NCI-H2171 treated with DMSO at 0.1 percent for 48 hours (cell line): ENCODE results near the gene PLCB4.
A peak's percentile ranks its signal among the peaks of the same experiment; 100 is the strongest.

Source experiments
- DNase-seq: peaks from one replicate; lab custom pipeline; 2025; lab: John Stamatoyannopoulos, UW

PLCB4 gene

DNA sequence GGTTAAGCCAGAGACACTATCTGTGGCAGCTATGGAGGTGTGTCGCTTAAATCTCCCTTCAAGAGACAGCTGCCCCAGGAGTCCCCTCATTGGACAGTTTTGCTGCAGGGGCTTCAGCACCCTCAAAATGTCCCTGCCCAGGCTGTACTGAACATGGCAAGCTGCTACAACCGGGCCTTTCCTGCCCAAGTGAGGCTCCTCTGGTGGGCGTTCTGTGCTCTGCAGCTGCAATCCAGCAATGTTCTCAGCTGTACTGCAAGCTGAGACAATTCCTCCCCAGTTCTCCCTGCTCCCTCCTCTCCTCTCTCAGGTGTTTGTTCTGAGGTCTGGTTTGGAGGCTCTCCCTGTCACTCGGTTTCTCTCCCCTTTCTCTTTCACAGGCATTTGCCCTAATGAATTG is 254.7 kb downstream of the PLCB4 start:
- DNase-seq, result no peak

DNA sequence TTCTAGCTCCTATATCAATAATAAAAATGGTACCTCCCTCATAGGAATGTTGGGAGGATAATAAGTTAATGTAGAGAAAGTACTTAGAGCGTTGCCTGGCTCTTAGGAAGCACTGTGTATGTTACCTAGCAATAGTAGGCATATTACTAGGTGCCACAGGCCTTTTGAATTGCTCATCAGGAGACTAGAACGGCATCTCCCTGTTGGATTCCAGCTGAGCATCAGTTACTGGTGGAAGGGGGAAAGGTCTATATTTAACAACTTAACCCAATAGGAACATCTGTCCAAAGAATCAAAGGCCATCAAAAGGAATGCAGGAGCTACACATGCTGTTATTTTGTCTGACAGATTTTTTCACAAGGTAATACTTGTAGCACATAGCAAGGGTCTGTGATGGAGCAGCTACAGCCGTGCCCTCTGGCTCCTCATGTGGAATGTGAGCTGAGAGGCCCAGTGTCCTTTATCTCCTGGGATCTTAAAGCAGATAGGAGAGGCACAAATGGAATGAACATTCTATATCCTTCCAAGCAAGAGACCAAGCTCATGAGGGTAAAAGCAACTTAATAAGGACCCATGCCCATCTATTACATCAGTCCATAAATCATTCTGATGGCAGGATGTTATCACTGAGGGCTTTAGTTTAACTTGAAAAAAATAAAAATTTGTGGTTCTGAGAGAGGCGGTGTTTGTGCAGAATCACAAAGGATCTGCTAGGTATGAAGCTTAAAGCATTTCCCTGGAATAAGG is 260.6 kb downstream of the PLCB4 start:
- no peak for DNase-seq

DNA sequence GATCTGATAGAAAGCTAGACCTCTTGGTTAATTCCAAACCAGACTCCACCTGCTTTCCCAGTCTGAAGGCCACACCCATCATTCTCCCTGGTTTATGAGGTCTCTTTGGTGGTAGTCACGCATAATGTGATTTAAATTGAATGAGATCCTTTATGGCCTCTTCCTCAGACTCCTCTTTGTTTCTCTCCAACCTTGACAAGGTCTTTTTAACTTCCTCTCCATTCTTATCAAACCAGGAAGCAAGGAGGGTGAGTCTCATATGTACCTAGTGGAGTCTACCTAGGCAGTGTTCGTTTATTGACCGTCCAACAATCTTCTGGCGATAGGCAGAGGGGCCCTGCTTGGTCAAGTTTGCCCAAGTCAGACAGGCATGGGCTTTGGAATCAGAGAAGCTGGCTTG is 261.3 kb downstream of the PLCB4 start:
- no peak for DNase-seq

DNA sequence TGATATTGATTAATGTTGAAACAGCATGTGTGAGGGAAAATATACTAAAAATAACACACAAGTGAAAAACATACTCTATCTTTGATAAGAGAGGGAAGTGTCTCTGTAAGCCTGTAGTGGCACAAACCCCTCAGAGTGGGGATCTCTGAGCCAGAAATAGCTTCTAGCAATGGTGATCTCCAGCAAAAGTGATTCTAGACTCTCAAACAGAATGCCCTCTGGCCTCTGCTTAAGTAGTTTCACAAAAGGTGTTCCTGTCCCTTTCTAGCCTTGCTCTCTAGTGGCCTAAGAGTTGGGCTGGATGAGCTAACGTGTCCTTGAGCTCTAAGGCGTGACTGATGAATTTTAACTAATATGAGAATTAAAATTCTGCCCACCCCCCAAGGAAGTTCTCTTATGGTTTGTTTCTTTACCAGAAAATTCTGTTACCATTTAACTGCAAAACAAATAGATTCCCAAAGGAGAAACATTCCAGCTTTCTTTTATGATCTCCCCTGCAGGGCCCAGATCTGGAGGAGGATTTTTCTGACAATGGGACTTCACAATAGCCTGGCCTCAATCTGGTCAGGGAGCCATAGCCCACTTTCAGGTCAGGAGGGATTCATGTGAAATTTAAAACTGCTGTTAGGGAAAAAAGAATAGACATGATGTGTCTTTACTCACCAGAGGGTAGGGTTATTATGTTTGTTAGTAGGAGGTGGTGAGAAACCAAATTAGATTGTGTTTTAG is 263.0 kb downstream of the PLCB4 start:
- DNase-seq, result peak; percentile 14

DNA sequence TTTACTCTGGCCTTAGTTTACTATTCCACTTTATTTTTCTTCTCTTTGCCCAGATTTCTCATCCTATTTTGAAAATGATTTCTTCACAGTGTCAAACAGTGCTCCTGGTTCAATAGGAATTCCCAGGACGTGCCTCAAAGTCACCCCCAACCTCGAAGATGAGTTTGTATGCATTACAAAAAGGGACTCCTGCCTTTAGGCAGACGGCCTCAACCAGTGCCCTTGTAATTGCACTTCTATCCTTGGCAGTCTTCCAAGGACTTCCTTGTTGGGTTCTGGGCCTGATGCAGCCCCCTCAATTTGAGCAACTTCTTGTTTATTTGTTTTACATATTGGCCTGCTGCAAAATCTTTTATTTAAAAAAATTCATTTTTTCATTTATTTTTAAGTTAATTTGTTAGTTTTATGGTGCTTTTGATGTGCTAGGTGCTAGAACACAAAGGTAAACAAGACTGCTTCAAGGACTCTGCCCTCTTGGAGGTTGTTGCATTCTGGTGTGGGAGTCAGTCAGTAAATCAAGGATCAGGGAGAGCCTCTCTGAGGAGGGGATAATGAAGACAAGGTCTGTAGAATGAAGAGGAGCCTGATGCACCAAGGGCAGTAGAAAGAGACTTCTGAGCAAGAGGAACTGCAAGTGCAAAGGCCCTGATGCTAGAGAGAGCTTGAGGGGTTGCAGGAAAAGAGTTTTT is 264.0 kb downstream of the PLCB4 start:
- DNase-seq, result peak; percentile 55

- DNase-seq, result no peak
Observed at GRCh38 chr20:9334866-9335265, 266.0 kb downstream of the PLCB4 start.

DNA sequence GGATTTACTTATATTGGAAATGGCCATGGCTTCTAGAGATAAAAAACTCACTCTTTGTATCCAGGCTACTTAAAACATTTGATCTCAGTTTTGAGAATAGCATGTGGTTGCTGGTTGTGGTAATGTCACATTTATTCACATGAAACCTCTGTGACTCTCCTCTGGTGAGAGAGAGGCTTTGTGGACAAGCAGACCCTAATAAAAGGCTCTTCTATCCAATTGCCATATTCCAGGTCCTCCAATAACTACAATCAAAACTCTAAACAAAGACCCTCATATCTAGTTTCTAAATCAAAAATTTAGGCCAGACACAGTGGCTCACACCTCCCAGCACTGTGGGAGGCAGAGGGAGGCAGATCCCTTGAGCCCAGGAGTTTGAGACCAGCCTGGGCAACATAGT is 269.2 kb downstream of the PLCB4 start:
- no peak for DNase-seq

- no peak for DNase-seq
Observed at GRCh38 chr20:9339708-9340107, 270.8 kb downstream of the PLCB4 start.

GRCh38 chr20:9342651-9343050 is 273.8 kb downstream of the PLCB4 start:
- no peak for DNase-seq

- DNase-seq, result no peak
Observed at GRCh38 chr20:9344083-9344920, 275.4 kb downstream of the PLCB4 start.

- DNase-seq, result no peak
Observed at GRCh38 chr20:9348316-9348715, 279.4 kb downstream of the PLCB4 start.

GRCh38 chr20:9348747-9349146 is 279.9 kb downstream of the PLCB4 start:
- DNase-seq, result no peak

DNA sequence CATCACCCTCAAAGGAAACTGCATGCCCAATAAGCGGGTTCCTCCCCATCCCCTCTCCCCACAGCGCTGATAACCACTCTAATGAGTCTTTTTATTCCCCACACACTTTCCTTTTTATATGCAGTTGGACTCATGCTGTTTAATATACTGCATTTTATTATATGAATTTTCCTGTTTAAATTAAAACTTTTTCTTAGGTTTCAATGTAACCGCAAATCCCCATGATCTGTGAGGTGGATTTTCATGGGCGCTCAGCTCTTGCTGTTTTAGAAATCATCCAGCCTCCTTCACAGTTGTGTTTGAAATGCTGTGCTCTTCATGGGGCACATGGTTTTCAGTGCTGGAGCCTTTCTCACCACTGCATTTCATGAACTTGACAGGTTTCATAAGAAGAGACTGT is 280.4 kb downstream of the PLCB4 start:
- DNase-seq, result no peak

- DNase-seq, result no peak
Observed at GRCh38 chr20:9352739-9353138, 283.9 kb downstream of the PLCB4 start.

- no peak for DNase-seq
Observed at GRCh38 chr20:9353180-9353915, 284.5 kb downstream of the PLCB4 start.

DNA sequence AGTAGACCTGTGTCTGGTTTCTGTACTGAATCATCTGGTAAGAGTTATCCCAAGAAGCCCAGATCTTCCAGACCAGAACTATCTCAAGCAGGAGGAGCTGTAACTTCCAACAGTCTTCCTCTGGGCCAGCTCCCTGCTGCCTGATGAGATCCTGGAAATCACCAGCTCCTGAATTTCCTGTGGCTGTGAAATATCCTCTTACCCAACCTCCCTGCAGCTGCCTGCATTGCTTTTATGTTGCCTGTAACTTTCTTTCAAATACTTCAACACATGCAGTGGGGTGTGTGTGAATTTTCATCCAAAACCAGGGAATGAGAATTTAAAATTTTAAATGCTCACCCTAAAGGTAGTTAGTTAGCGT is 285.0 kb downstream of the PLCB4 start:
- DNase-seq, result no peak

- DNase-seq, result no peak
Observed at GRCh38 chr20:9354579-9354978, 285.7 kb downstream of the PLCB4 start.

DNA sequence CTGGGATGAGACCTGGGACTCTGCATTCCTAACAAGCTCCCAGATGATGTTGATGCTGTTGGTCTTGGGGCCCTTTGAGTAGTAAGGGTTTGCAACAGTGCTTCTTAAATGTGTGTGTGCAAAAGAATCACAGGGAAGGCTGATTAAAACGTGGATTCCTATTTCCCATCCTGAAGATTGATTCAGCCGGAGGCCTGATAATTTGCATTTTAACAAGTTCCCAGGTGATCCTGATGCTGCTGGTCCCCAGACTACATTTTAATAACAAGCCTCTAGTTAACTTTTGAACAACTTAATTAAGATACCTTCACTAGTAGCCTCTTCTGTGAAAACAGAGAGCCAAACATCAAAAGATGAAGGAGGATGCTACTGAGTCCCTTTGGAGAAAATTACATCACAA is 289.1 kb downstream of the PLCB4 start:
- DNase-seq, result no peak

- DNase-seq, result peak; percentile 65
Observed at GRCh38 chr20:9359561-9360308, 290.8 kb downstream of the PLCB4 start.

GRCh38 chr20:9360431-9360830 is 291.5 kb downstream of the PLCB4 start:
- DNase-seq, result no peak

GRCh38 chr20:9363673-9364072 is 294.8 kb downstream of the PLCB4 start:
- peak; percentile 14 for DNase-seq
